HCT116 (cell line): ENCODE measurements around the gene AFDN.

Experiments used
- CTCF ChIP-seq, 3 experiments: fragments of 200-600 bp in 1 of 3; sonication (generic) in 1 of 3; IDR thresholded peaks in 2 of 3; conservative IDR thresholded peaks in 1 of 3; 2 replicates each; pipeline ENCODE4 v1.5.1; 2012 to 2017; ENCODE audit warnings: low read depth in 2 of 3, low read length in 2 of 3, antibody characterized with exemption in 1 of 3, borderline replicate concordance in 1 of 3, control low read depth in 1 of 3, mild to moderate bottlenecking in 1 of 3, mixed read lengths in 1 of 3, mixed run types in 1 of 3, moderate library complexity in 1 of 3; ENCODE audit not compliant: insufficient read depth in 1 of 3
- EGR1 ChIP-seq: IDR thresholded peaks from 2 replicates; pipeline ENCODE4 v1.6.1; 2012; ENCODE audit warnings: low read depth
- EZH2 ChIP-seq: fragments of 200-600 bp; sonication (generic); IDR thresholded peaks from 2 replicates; pipeline ENCODE4 v1.6.1; 2017; ENCODE audit warnings: antibody characterized with exemption, mixed run types
- EZH2phosphoT487 ChIP-seq: fragments of 200-600 bp; IDR thresholded peaks from 2 replicates; pipeline ENCODE4 v1.6.1; 2018; ENCODE audit warnings: antibody characterized with exemption, borderline replicate concordance
- MAX ChIP-seq: IDR thresholded peaks from 2 replicates; pipeline ENCODE4 v1.6.1; 2012
- POLR2A ChIP-seq: IDR thresholded peaks from 2 replicates; pipeline ENCODE4 v1.7.0; 2011; ENCODE audit warnings: borderline replicate concordance; ENCODE audit not compliant: insufficient read depth, insufficient read length; ENCODE audit errors: extremely low read depth
- RAD21 ChIP-seq: IDR thresholded peaks from 2 replicates; pipeline ENCODE4 v1.6.1; 2012; ENCODE audit warnings: low read depth, mild to moderate bottlenecking
- REST ChIP-seq: IDR thresholded peaks from 2 replicates; pipeline ENCODE4 v1.6.1; 2012; ENCODE audit warnings: low read depth
- SIN3A ChIP-seq: IDR thresholded peaks from 2 replicates; pipeline ENCODE4 v1.6.1; 2012; ENCODE audit warnings: low read depth
- YY1 ChIP-seq: IDR thresholded peaks from 2 replicates; pipeline ENCODE4 v1.6.1; 2011; ENCODE audit warnings: low read length, low read depth, moderate library complexity, mild to moderate bottlenecking; ENCODE audit not compliant: insufficient replicate concordance; ENCODE audit errors: extremely low read depth

GRCh38 chr6:167797011-167797471 is 29.7 kb upstream of the AFDN start:
- no peak for TF ChIP-seq SIN3A
- TF ChIP-seq EGR1: no peak
- TF ChIP-seq YY1: no peak
- TF ChIP-seq EZH2phosphoT487: no peak
- TF ChIP-seq RAD21: no peak
- TF ChIP-seq POLR2A: no peak
- no peak for TF ChIP-seq CTCF (IDR thresholded peaks at IDR 0.05 in 2 of 3, conservative IDR thresholded peaks at IDR 0.05 in 1 of 3; ENCODE audit: borderline replicate concordance in 1 of 3, insufficient read depth in 1 of 3, low read depth in 2 of 3, low read length in 2 of 3)
- TF ChIP-seq REST: no peak
- TF ChIP-seq EZH2: no peak
- no peak for TF ChIP-seq MAX
